Esophagus muscularis mucosa (tissue), 4 donors: ENCODE measurements around the gene SFSWAP. TPM values are rescaled to one million over a fixed set of nuclear protein-coding genes. Genes with fewer than 3 reads are reported as not detected.

Experiments
- DNase-seq: peaks from one replicate; pipeline ENCODE4 v3.0.0-alpha.2; 2017; ENCODE audit errors: extremely low spot score
- H3K27ac ChIP-seq, 4 donors: fragments of 200-600 bp; sonication (generic); replicated peaks in 1 of 4; 1 replicate in 3 of 4; 2 replicates in 1 of 4; pipeline ENCODE4 v1.5.1; 2016 to 2019; ENCODE audit warnings: mild to moderate bottlenecking in 1 of 4
- H3K27me3 ChIP-seq, 4 donors: fragments of 200-600 bp; sonication (generic); one replicate each; pipeline versions ENCODE4 v1.5.1 to v1.6.0; 2016 to 2019
- H3K36me3 ChIP-seq, 4 donors: fragments of 200-600 bp; sonication (generic); one replicate each; pipeline ENCODE4 v1.5.1; 2016 to 2019
- H3K4me1 ChIP-seq, 4 donors: fragments of 200-600 bp; sonication (generic); one replicate each; pipeline ENCODE4 v1.5.1; 2016 to 2019
- H3K4me3 ChIP-seq, 4 donors: fragments of 200-600 bp; sonication (generic); 1 replicate in 2 of 4; 2 replicates in 2 of 4; pipeline ENCODE4 v1.5.1; 2016 to 2019; ENCODE audit warnings: mild to moderate bottlenecking in 4 of 4, moderate library complexity in 1 of 4
- H3K9me3 ChIP-seq, 4 donors: fragments of 200-600 bp; sonication (generic); 1 replicate in 3 of 4; 2 replicates in 1 of 4; pipeline ENCODE4 v1.5.1; 2016 to 2019
- CTCF ChIP-seq, 3 experiments: fragments of 200-600 bp in 2 of 3; fragments of 450-650 bp in 1 of 3; sonication (generic) in 2 of 3; IDR thresholded peaks; one replicate each; pipeline ENCODE4 v1.5.1; 2017 to 2019; ENCODE audit warnings: antibody characterized with exemption in 3 of 3, mild to moderate bottlenecking in 2 of 3, moderate library complexity in 1 of 3
- EP300 ChIP-seq: sonication (generic); formaldehyde crosslinking; IDR thresholded peaks from one replicate; pipeline ENCODE4 v1.6.1; 2017; ENCODE audit warnings: antibody characterized with exemption
- POLR2A ChIP-seq: fragments of 450-650 bp; IDR thresholded peaks from one replicate; pipeline ENCODE4 v1.6.1; 2017; ENCODE audit warnings: antibody characterized with exemption, moderate library complexity, mild to moderate bottlenecking, low read depth
- POLR2AphosphoS5 ChIP-seq, 2 donors: sonication (generic); formaldehyde crosslinking; IDR thresholded peaks; one replicate each; pipeline ENCODE4 v1.6.1; 2017; ENCODE audit warnings: antibody characterized with exemption in 2 of 2
- WGBS: methylation state at CpG from one replicate; pipeline ENCODE4 v1.1.5; 2018; 5-methylcytosine and 5-hydroxymethylcytosine counted together
- intact Hi-C: fragments of 100-400 bp; cut with DNase I; formaldehyde crosslinking; loops from one replicate; pipeline ENCODE4 v1.15.1; 2023
- total RNA-seq, 4 donors: library from RNA; depleted of rRNA; stranded (reverse); fragments of >200 nt; gene quantifications; one replicate each; pipeline versions ENCODE4 v1.1.0 to v1.2.1, GENCODE V29; 2016

SFSWAP gene
- total RNA-seq, 4 donors from 2014 or later, result 21.7 to 28.2 (median 25.0) TPM

- no peak overlapping the region for H3K27ac ChIP-seq
- no peak for DNase-seq
- peaks cover 0 to 61% (median 0%) of the 10 kb centered on the region in 4 donors for H3K27me3 ChIP-seq
- no peaks in the 10 kb centered on the region for H3K36me3 ChIP-seq
- H3K4me1 ChIP-seq, result no peaks in the 10 kb centered on the region
- no peaks in the 10 kb centered on the region for H3K9me3 ChIP-seq
- H3K4me3 ChIP-seq, result no peak overlapping the region
- intact Hi-C loops, result no loop called here
- TF ChIP-seq POLR2AphosphoS5 (IDR thresholded peaks at IDR 0.05) (no peak), CTCF (IDR thresholded peaks at IDR 0.05) (no peak), EP300 (no peak), POLR2A (no peak)
- 78% methylated on average over 9 of the region's 10 CpGs for WGBS
Measured at GRCh38 chr12:131690320-131690719, 20.6 kb upstream of the SFSWAP start.

DNA sequence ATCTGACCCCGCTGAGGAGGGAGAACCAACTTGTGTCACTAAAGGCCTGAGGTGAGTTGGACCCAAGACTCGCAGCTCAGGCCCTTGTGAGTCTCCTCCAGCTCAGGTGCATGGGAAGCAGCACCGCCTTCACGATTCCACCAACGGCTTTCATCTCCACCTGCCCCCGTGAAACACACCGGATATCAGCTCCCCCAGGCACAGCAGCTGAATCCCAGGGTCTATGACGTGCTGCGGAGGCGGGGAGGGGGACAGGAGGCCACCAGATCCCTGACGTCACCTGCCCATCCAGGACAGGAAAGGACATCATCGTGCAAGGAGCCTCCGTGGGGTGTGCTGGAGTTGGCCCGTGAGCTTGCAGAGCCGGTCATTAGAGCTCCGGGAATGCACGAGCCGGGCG, 18.5 kb upstream of the SFSWAP start:
- intact Hi-C loops, result no loop called here
- H3K27me3 ChIP-seq, result peaks cover 0 to 65% (median 0%) of the 10 kb centered on the region in 4 donors
- no peak overlapping the region for H3K27ac ChIP-seq
- H3K4me3 ChIP-seq, result no peak overlapping the region
- H3K36me3 ChIP-seq, result no peaks in the 10 kb centered on the region
- no peaks in the 10 kb centered on the region for H3K9me3 ChIP-seq
- H3K4me1 ChIP-seq, result no peaks in the 10 kb centered on the region
- TF ChIP-seq EP300 (no peak), CTCF (IDR thresholded peaks at IDR 0.05) (no peak), POLR2A (no peak), POLR2AphosphoS5 (IDR thresholded peaks at IDR 0.05) (no peak)
- DNase-seq, result no peak
- 89% methylated on average over 18 of the region's 19 CpGs for WGBS

- WGBS, result 83% methylated on average over 10 of the region's 10 CpGs
- no peaks in the 10 kb centered on the region for H3K9me3 ChIP-seq
- intact Hi-C loops, result no loop called here
- TF ChIP-seq CTCF (IDR thresholded peaks at IDR 0.05), result no peak
- no peak for TF ChIP-seq POLR2AphosphoS5 (IDR thresholded peaks at IDR 0.05)
- TF ChIP-seq POLR2A, result no peak
- no peak for TF ChIP-seq EP300
- peaks cover 0 to 58% (median 0%) of the 10 kb centered on the region in 4 donors for H3K27me3 ChIP-seq
- H3K36me3 ChIP-seq, result no peaks in the 10 kb centered on the region
- no peaks in the 10 kb centered on the region for H3K4me1 ChIP-seq
- H3K27ac ChIP-seq, result no peak overlapping the region
- DNase-seq, result no peak
- no peak overlapping the region for H3K4me3 ChIP-seq
Measured at GRCh38 chr12:131693149-131693548, 17.7 kb upstream of the SFSWAP start.

- WGBS, result 65% methylated on average over 9 of the region's 11 CpGs
- H3K36me3 ChIP-seq, result no peaks in the 10 kb centered on the region
- no peak overlapping the region for H3K27ac ChIP-seq
- intact Hi-C loops, result no loop called here
- no peaks in the 10 kb centered on the region for H3K9me3 ChIP-seq
- no peak overlapping the region for H3K4me3 ChIP-seq
- H3K4me1 ChIP-seq, result no peaks in the 10 kb centered on the region
- peaks cover 0 to 56% (median 0%) of the 10 kb centered on the region in 4 donors for H3K27me3 ChIP-seq
- DNase-seq, result no peak
- TF ChIP-seq POLR2AphosphoS5 (IDR thresholded peaks at IDR 0.05) (no peak), EP300 (no peak), CTCF (IDR thresholded peaks at IDR 0.05) (no peak), POLR2A (no peak)
Measured at GRCh38 chr12:131694116-131694838, 16.6 kb upstream of the SFSWAP start.
